Prostate gland (tissue), 2 donors: Measurements from ENCODE around the gene ATP11B. TPM values are rescaled to one million over a fixed set of nuclear protein-coding genes. Genes with fewer than 3 reads are reported as not detected.

Experiments used
- DNase-seq: peaks from one replicate; pipeline ENCODE4 v3.0.0-alpha.2; 2019; ENCODE audit warnings: low spot score
- H3K27ac ChIP-seq, 2 donors: fragments of 200-600 bp; sonication (generic); 2 replicates each; pipeline ENCODE4 v1.5.1; 2017 to 2019
- H3K27me3 ChIP-seq: fragments of 200-600 bp; sonication (generic); replicated peaks from 2 replicates; pipeline ENCODE4 v1.5.1; 2019; ENCODE audit not compliant: insufficient read depth
- H3K36me3 ChIP-seq, 2 donors: fragments of 200-600 bp; sonication (generic); 1 replicate in 1 of 2; 2 replicates in 1 of 2; pipeline versions ENCODE4 v1.5.1 to v1.8.1; 2017 to 2019
- H3K4me1 ChIP-seq: fragments of 200-600 bp; sonication (generic); replicated peaks from 2 replicates; pipeline ENCODE4 v1.5.1; 2019
- H3K4me3 ChIP-seq, 2 donors: fragments of 200-600 bp; sonication (generic); 2 replicates each; pipeline ENCODE4 v1.5.1; 2017 to 2019
- H3K9me3 ChIP-seq: fragments of 200-600 bp; sonication (generic); 2 replicates; pipeline ENCODE4 v1.5.1; 2017
- CTCF ChIP-seq, 4 experiments: fragments of 200-600 bp in 2 of 4; fragments of 450-650 bp in 2 of 4; sonication (generic) in 2 of 4; IDR thresholded peaks; 1 replicate in 3 of 4; 2 replicates in 1 of 4; pipeline ENCODE4 v1.5.1; 2016 to 2019; ENCODE audit warnings: antibody characterized with exemption in 4 of 4, mild to moderate bottlenecking in 2 of 4, moderate library complexity in 2 of 4
- POLR2A ChIP-seq: fragments of 450-650 bp; IDR thresholded peaks from one replicate; pipeline ENCODE4 v1.6.1; 2016; ENCODE audit warnings: antibody characterized with exemption, mild to moderate bottlenecking
- POLR2AphosphoS5 ChIP-seq: sonication (generic); formaldehyde crosslinking; IDR thresholded peaks from one replicate; pipeline ENCODE4 v1.6.1; 2017; ENCODE audit warnings: antibody characterized with exemption
- WGBS: methylation state at CpG from one replicate; pipeline ENCODE4 v1.1.5; 2018; 5-methylcytosine and 5-hydroxymethylcytosine counted together
- intact Hi-C: fragments of 100-400 bp; cut with DNase I; formaldehyde crosslinking; loops from one replicate; pipeline ENCODE4 v1.14.2; 2022
- total RNA-seq, 2 donors: library from RNA; depleted of rRNA; stranded (reverse); fragments of >200 nt; gene quantifications; one replicate each; pipeline ENCODE4 v1.1.0, GENCODE V29; 2016

ATP11B gene
- total RNA-seq, 2 donors from 2014 or later: 120 to 122 TPM

DNA sequence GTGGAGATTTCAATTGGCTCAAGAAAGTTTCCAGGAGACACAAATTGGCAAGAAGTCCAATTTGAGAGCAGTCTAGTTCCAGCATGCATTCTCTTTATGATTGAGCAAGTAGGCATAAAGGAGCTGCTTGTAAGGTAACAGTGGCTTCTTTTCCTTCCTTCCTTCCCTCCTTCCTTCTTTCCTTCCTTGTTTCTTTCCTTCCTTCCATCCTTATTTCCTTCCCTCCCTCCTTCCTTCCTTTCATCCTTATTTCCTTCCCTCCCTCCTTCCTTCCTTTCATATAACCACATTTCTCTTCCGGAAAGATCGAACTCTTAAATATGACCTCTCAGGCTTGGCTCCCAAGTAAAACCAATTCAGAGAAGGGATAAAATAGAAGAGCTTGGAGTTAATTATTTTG is 29.4 kb upstream of the ATP11B start:
- Histone ChIP-seq H3K9me3 (no peaks in the 10 kb centered on the region), H3K4me1 (no peaks in the 10 kb centered on the region), H3K27me3 (no peaks in the 10 kb centered on the region), H3K36me3 (no peaks in the 10 kb centered on the region), H3K27ac (no peak overlapping the region), H3K4me3 (no peak overlapping the region)
- no peak for DNase-seq
- WGBS: 65% methylated on average over 2 of the region's 2 CpGs
- intact Hi-C loops: no loop called here
- TF ChIP-seq CTCF (IDR thresholded peaks at IDR 0.05) (no peak), POLR2AphosphoS5 (no peak), POLR2A (no peak)

DNA sequence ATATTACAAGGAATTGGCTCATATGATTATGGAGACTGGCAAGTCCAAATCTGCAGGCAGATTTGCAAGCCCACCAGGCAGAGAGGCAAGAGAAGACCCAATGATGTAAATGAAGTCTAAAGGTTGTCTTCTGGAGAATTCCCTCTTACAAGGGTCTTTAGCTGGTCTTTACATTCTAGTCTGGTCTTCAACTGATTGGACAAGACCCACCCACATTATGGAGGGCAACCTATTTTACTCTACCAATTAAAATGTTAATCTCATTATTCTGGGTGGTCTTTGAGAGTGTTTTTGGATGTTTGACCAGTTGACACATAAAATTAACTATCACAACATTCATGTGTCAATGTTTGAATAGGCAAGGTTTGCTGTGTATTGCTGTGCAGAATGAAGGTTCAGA is 28.0 kb upstream of the ATP11B start:
- intact Hi-C loops: no loop called here
- Histone ChIP-seq H3K4me1 (no peaks in the 10 kb centered on the region), H3K27ac (no peak overlapping the region), H3K27me3 (no peaks in the 10 kb centered on the region), H3K9me3 (no peaks in the 10 kb centered on the region), H3K4me3 (no peak overlapping the region), H3K36me3 (no peaks in the 10 kb centered on the region)
- TF ChIP-seq POLR2A: no peak
- TF ChIP-seq CTCF (IDR thresholded peaks at IDR 0.05): no peak
- TF ChIP-seq POLR2AphosphoS5: no peak
- DNase-seq: no peak

GRCh38 chr3:182766099-182766498 is 27.2 kb upstream of the ATP11B start:
- H3K4me1 ChIP-seq: no peaks in the 10 kb centered on the region
- no peaks in the 10 kb centered on the region for H3K36me3 ChIP-seq
- H3K27ac ChIP-seq: no peak overlapping the region
- H3K4me3 ChIP-seq: no peak overlapping the region
- intact Hi-C loops: no loop called here
- H3K27me3 ChIP-seq: no peaks in the 10 kb centered on the region
- H3K9me3 ChIP-seq: no peaks in the 10 kb centered on the region
- DNase-seq: no peak
- WGBS: 89% methylated on average over 2 of the region's 2 CpGs
- TF ChIP-seq POLR2A: no peak
- TF ChIP-seq CTCF (IDR thresholded peaks at IDR 0.05): no peak
- no peak for TF ChIP-seq POLR2AphosphoS5

- H3K27me3 ChIP-seq: no peaks in the 10 kb centered on the region
- no peaks in the 10 kb centered on the region for H3K9me3 ChIP-seq
- no peak for DNase-seq
- WGBS: 82% methylated on average over 1 of the region's 1 CpG
- no peaks in the 10 kb centered on the region for H3K36me3 ChIP-seq
- TF ChIP-seq CTCF (IDR thresholded peaks at IDR 0.05) (no peak), POLR2AphosphoS5 (no peak), POLR2A (no peak)
- no peak overlapping the region for H3K27ac ChIP-seq
- H3K4me1 ChIP-seq: no peaks in the 10 kb centered on the region
- intact Hi-C loops: no loop called here
- H3K4me3 ChIP-seq: no peak overlapping the region
Measured at GRCh38 chr3:182768413-182768812, 24.9 kb upstream of the ATP11B start.

DNA sequence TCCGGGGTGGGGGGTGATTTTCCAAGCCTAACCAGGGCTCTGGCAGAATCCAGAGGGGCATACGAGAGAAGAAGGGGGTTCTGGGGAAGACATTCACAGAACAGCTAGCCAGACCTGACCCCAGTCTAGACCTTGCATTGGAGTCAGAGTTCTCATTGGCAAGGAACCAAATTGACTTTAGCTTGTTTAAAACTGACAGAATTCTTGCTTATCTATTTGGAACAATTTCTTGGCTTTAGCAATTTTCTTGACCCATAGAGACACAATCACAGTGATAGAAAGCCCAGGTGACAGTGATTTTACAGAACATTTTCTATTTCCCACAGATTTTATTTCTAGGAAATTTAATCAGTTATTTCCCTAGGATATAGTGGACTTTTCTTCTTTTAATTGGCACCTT is 23.6 kb upstream of the ATP11B start:
- WGBS: 77% methylated on average over 2 of the region's 2 CpGs
- DNase-seq: no peak
- Histone ChIP-seq H3K36me3 (no peaks in the 10 kb centered on the region), H3K9me3 (no peaks in the 10 kb centered on the region), H3K27ac (no peak overlapping the region), H3K27me3 (no peaks in the 10 kb centered on the region), H3K4me1 (no peaks in the 10 kb centered on the region), H3K4me3 (no peak overlapping the region)
- no peak for TF ChIP-seq POLR2AphosphoS5
- no peak for TF ChIP-seq POLR2A
- TF ChIP-seq CTCF (IDR thresholded peaks at IDR 0.05): no peak
- intact Hi-C loops: no loop called here
